BLaER1 (cell line): Measurements from ENCODE around the gene DCHS2.

Source experiments
- H3K27ac ChIP-seq: shearing (Covaris generic); formaldehyde crosslinking; 2 replicates; pipeline ENCODE4 v1.8.1; 2022
- H3K27me3 ChIP-seq: shearing (Covaris generic); formaldehyde crosslinking; 2 replicates; pipeline ENCODE4 v1.8.1; 2022
- H3K36me3 ChIP-seq: shearing (Covaris generic); formaldehyde crosslinking; 2 replicates; pipeline ENCODE4 v1.8.1; 2022
- H3K4me1 ChIP-seq: shearing (Covaris generic); formaldehyde crosslinking; 2 replicates; pipeline ENCODE4 v1.8.1; 2022
- H3K4me2 ChIP-seq: shearing (Covaris generic); formaldehyde crosslinking; 2 replicates; pipeline ENCODE4 v1.8.1; 2022
- H3K4me3 ChIP-seq: shearing (Covaris generic); formaldehyde crosslinking; 2 replicates; pipeline ENCODE4 v1.8.1; 2022
- H3K9ac ChIP-seq: shearing (Covaris generic); formaldehyde crosslinking; 2 replicates; pipeline ENCODE4 v1.8.1; 2022
- H3K9me3 ChIP-seq: shearing (Covaris generic); formaldehyde crosslinking; 2 replicates; pipeline ENCODE4 v1.8.1; 2022
- H4K20me1 ChIP-seq: shearing (Covaris generic); formaldehyde crosslinking; 2 replicates; pipeline ENCODE4 v1.8.1; 2022
- Cebpa-rat ChIP-seq: shearing (Covaris generic); IDR thresholded peaks from 2 replicates; pipeline ENCODE4 v1.8.1; 2022

The DCHS2 gene

GRCh38 chr4:154294652-154295350 is 196.8 kb downstream of the DCHS2 start:
- no peak overlapping the region for H3K9ac ChIP-seq
- peaks cover 23% of the 10 kb centered on the region; the same call in 1 of the 2 replicates for H3K36me3 ChIP-seq
- TF ChIP-seq Cebpa-rat = no peak

GRCh38 chr4:154293427-154293826 is 198.2 kb downstream of the DCHS2 start:
- H3K4me3 ChIP-seq = no peak overlapping the region
- H3K36me3 ChIP-seq = peaks cover 23% of the 10 kb centered on the region; the same call in 1 of the 2 replicates
- no peak overlapping the region for H3K27ac ChIP-seq
- no peak overlapping the region for H3K4me2 ChIP-seq
- no peaks in the 10 kb centered on the region for H3K4me1 ChIP-seq
- no peak for TF ChIP-seq Cebpa-rat
- no peaks in the 10 kb centered on the region for H3K9me3 ChIP-seq
- no peak overlapping the region for H3K9ac ChIP-seq
- no peaks in the 10 kb centered on the region for H3K27me3 ChIP-seq
- H4K20me1 ChIP-seq = no peaks in the 10 kb centered on the region

More at GRCh38 chr4:154294652-154295350, 196.8 kb downstream of the DCHS2 start:
- Histone ChIP-seq H3K4me2 (no peak overlapping the region), H3K9me3 (no peaks in the 10 kb centered on the region), H3K4me1 (no peaks in the 10 kb centered on the region), H3K27me3 (no peaks in the 10 kb centered on the region), H3K4me3 (no peak overlapping the region), H3K27ac (no peak overlapping the region), H4K20me1 (no peaks in the 10 kb centered on the region)

- H3K9ac ChIP-seq = no peak overlapping the region
- H3K4me3 ChIP-seq = no peak overlapping the region
- no peaks in the 10 kb centered on the region for H3K27me3 ChIP-seq
- H3K9me3 ChIP-seq = no peaks in the 10 kb centered on the region
- H3K4me1 ChIP-seq = no peaks in the 10 kb centered on the region
- H3K27ac ChIP-seq = no peak overlapping the region
- H4K20me1 ChIP-seq = no peaks in the 10 kb centered on the region
- peaks cover 17% of the 10 kb centered on the region; the same call in 1 of the 2 replicates for H3K36me3 ChIP-seq
- TF ChIP-seq Cebpa-rat = no peak
- H3K4me2 ChIP-seq = no peak overlapping the region
Observed at GRCh38 chr4:154292589-154292988, 199.0 kb downstream of the DCHS2 start.

- TF ChIP-seq Cebpa-rat = no peak
- Histone ChIP-seq H3K4me1 (no peaks in the 10 kb centered on the region), H3K9ac (no peak overlapping the region), H3K27ac (no peak overlapping the region), H3K4me2 (no peak overlapping the region), H4K20me1 (no peaks in the 10 kb centered on the region), H3K27me3 (no peaks in the 10 kb centered on the region), H3K4me3 (no peak overlapping the region), H3K36me3 (0 out of 2 replicates have a peak, but pooled peaks cover 5% of the 10 kb centered on the region), H3K9me3 (peaks cover 9% of the 10 kb centered on the region)
Observed at GRCh38 chr4:154277172-154277571, 214.4 kb downstream of the DCHS2 start.

GRCh38 chr4:154276496-154276895 is 215.1 kb downstream of the DCHS2 start:
- H3K27ac ChIP-seq = no peak overlapping the region
- no peaks in the 10 kb centered on the region for H4K20me1 ChIP-seq
- H3K4me3 ChIP-seq = no peak overlapping the region
- H3K9me3 ChIP-seq = peaks cover 9% of the 10 kb centered on the region
- H3K9ac ChIP-seq = no peak overlapping the region
- no peaks in the 10 kb centered on the region for H3K27me3 ChIP-seq
- TF ChIP-seq Cebpa-rat = no peak
- H3K36me3 ChIP-seq = 0 out of 2 replicates have a peak, but pooled peaks cover 5% of the 10 kb centered on the region
- no peak overlapping the region for H3K4me2 ChIP-seq
- no peaks in the 10 kb centered on the region for H3K4me1 ChIP-seq

- peaks cover 28% of the 10 kb centered on the region for H3K36me3 ChIP-seq
- no peaks in the 10 kb centered on the region for H3K4me1 ChIP-seq
- H3K9ac ChIP-seq = no peak overlapping the region
- no peak overlapping the region for H3K4me3 ChIP-seq
- H3K4me2 ChIP-seq = no peak overlapping the region
- no peaks in the 10 kb centered on the region for H3K27me3 ChIP-seq
- no peak overlapping the region for H3K27ac ChIP-seq
- no peaks in the 10 kb centered on the region for H4K20me1 ChIP-seq
- H3K9me3 ChIP-seq = no peaks in the 10 kb centered on the region
- TF ChIP-seq Cebpa-rat = no peak
Observed at GRCh38 chr4:154254999-154255398, 236.6 kb downstream of the DCHS2 start.

- no peak overlapping the region for H3K9ac ChIP-seq
- no peaks in the 10 kb centered on the region for H3K9me3 ChIP-seq
- no peak overlapping the region for H3K27ac ChIP-seq
- H3K4me1 ChIP-seq = no peaks in the 10 kb centered on the region
- no peaks in the 10 kb centered on the region for H3K27me3 ChIP-seq
- H3K4me2 ChIP-seq = no peak overlapping the region
- peaks cover 26% of the 10 kb centered on the region for H3K36me3 ChIP-seq
- TF ChIP-seq Cebpa-rat = no peak
- H4K20me1 ChIP-seq = no peaks in the 10 kb centered on the region
- no peak overlapping the region for H3K4me3 ChIP-seq
Observed at GRCh38 chr4:154234576-154234975, 257.0 kb downstream of the DCHS2 start.

GRCh38 chr4:154231806-154232478 is 259.7 kb downstream of the DCHS2 start:
- Histone ChIP-seq H3K9ac (no peak overlapping the region), H4K20me1 (no peaks in the 10 kb centered on the region), H3K9me3 (no peaks in the 10 kb centered on the region), H3K27ac (no peak overlapping the region), H3K4me1 (no peaks in the 10 kb centered on the region), H3K4me3 (no peak overlapping the region), H3K27me3 (no peaks in the 10 kb centered on the region), H3K36me3 (peaks cover 20% of the 10 kb centered on the region), H3K4me2 (no peak overlapping the region)
- TF ChIP-seq Cebpa-rat = no peak

GRCh38 chr4:154230723-154231122 is 260.9 kb downstream of the DCHS2 start:
- H3K4me1 ChIP-seq = no peaks in the 10 kb centered on the region
- no peak overlapping the region for H3K27ac ChIP-seq
- H3K4me3 ChIP-seq = no peak overlapping the region
- H4K20me1 ChIP-seq = no peaks in the 10 kb centered on the region
- H3K4me2 ChIP-seq = no peak overlapping the region
- H3K9me3 ChIP-seq = no peaks in the 10 kb centered on the region
- no peaks in the 10 kb centered on the region for H3K27me3 ChIP-seq
- peaks cover 10% of the 10 kb centered on the region for H3K36me3 ChIP-seq
- no peak for TF ChIP-seq Cebpa-rat
- no peak overlapping the region for H3K9ac ChIP-seq

GRCh38 chr4:154230091-154230490 is 261.5 kb downstream of the DCHS2 start:
- no peaks in the 10 kb centered on the region for H3K4me1 ChIP-seq
- no peak for TF ChIP-seq Cebpa-rat
- no peaks in the 10 kb centered on the region for H3K27me3 ChIP-seq
- H3K36me3 ChIP-seq = peaks cover 6% of the 10 kb centered on the region
- no peaks in the 10 kb centered on the region for H4K20me1 ChIP-seq
- no peak overlapping the region for H3K4me3 ChIP-seq
- no peaks in the 10 kb centered on the region for H3K9me3 ChIP-seq
- no peak overlapping the region for H3K27ac ChIP-seq
- no peak overlapping the region for H3K4me2 ChIP-seq
- no peak overlapping the region for H3K9ac ChIP-seq
